ENCODE results near the gene CHST13. TPM values are rescaled to one million over a fixed set of nuclear protein-coding genes. Genes with fewer than 3 reads are reported as not detected.

CHST13 gene
- total RNA-seq, 1 experiment from 2014 or later = not detected

DNA sequence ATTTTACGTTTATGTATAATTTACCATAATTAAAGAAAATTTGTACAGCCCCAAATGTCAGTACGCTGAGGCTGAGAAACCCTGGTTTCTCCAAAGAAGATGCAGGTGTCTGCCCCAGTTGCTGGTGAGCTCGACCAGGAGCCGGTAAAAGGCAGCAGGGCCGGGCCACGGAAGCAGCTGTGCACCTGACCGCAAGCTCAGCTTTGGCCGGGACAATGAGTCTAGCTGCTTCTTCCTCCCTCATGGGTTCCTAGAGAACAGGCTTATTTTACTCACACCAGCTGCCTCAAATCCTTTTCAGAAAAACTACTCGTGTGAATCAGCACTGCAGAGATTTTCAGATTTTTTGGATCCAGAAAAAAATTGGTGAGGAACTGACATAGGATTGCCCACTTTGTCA is 30.2 kb upstream of the CHST13 start:
- ChIA-PET POLR2A (no interaction called here), CTCF (interaction anchor here (0.8 kb wide), 1 partner anchor 104 kb away, joined by 3 read pairs; no protein-coding TSS in a partner anchor)
- Mint-ChIP-seq H3K27ac (ENCODE audit: low read depth, unreplicated experiment) (no peak overlapping the region), H3K9me3 (ENCODE audit: unreplicated experiment) (no peaks in the 10 kb centered on the region), H3K36me3 (ENCODE audit: insufficient read depth, unreplicated experiment) (no peaks in the 10 kb centered on the region), H3K4me1 (ENCODE audit: insufficient read depth, unreplicated experiment) (no peaks in the 10 kb centered on the region), H3K27me3 (ENCODE audit: insufficient read depth, unreplicated experiment) (no peaks in the 10 kb centered on the region), H3K4me3 (ENCODE audit: unreplicated experiment) (no peak overlapping the region)
- BruUV-seq (replicated peaks) = no TSS peak
- intact Hi-C loops (cut with micrococcal nuclease) = no loop called here
- no peak for DNase-seq (ENCODE audit: unreplicated experiment)
- TF ChIP-seq, protein P1, sequence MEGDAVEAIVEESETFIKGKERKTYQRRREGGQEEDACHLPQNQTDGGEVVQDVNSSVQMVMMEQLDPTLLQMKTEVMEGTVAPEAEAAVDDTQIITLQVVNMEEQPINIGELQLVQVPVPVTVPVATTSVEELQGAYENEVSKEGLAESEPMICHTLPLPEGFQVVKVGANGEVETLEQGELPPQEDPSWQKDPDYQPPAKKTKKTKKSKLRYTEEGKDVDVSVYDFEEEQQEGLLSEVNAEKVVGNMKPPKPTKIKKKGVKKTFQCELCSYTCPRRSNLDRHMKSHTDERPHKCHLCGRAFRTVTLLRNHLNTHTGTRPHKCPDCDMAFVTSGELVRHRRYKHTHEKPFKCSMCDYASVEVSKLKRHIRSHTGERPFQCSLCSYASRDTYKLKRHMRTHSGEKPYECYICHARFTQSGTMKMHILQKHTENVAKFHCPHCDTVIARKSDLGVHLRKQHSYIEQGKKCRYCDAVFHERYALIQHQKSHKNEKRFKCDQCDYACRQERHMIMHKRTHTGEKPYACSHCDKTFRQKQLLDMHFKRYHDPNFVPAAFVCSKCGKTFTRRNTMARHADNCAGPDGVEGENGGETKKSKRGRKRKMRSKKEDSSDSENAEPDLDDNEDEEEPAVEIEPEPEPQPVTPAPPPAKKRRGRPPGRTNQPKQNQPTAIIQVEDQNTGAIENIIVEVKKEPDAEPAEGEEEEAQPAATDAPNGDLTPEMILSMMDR (IDR thresholded peaks at IDR 0.05; ENCODE audit: unreplicated experiment) = no peak

DNA sequence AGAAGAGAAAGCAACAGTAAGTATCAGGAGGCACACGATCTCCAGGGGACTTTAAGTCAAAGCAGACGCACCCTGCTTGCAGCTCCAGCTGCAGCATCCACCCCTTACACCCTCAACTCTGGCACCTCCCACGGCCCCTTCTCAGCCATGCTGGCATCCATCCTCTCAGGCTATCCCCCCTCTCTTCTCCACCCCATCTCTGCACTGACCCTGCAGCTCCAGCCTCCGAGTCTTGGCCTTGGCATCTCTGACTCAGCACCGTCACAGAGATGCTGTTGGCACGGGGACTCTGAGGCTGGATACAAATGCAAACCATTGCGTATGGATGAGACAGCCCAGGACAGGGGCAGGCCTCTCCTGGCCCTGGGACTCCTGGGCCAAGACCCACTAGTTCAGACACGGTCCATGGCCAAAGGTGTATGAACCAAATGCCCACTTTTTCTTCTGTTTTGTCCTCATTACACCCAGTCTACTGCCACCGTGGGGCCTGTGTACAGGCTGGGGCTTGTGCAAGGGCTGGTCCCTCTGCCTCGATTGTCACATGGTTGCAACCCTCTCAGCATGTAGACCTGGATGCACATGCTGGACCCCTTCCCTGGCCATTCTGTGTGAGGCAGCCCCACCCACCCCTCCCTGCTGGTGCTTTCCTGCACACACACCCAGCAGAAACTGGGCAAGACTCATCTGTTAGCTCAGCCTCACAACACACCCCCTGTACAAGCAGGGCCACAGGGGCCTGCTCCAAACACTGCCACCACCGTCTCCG is 29.6 kb upstream of the CHST13 start:
- H3K36me3 Mint-ChIP-seq (ENCODE audit: insufficient read depth, unreplicated experiment) = no peaks in the 10 kb centered on the region
- no peaks in the 10 kb centered on the region for H3K4me1 Mint-ChIP-seq (ENCODE audit: insufficient read depth, unreplicated experiment)
- no peak overlapping the region for H3K27ac Mint-ChIP-seq (ENCODE audit: low read depth, unreplicated experiment)
- TF ChIP-seq, protein P1 (IDR thresholded peaks at IDR 0.05; ENCODE audit: unreplicated experiment) = no peak
- intact Hi-C loops (cut with micrococcal nuclease) = no loop called here
- DNase-seq (ENCODE audit: unreplicated experiment) = no peak
- CTCF ChIA-PET = interaction anchor here (0.8 kb wide), 1 partner anchor 105 kb away, joined by 3 read pairs; no protein-coding TSS in a partner anchor
- no peaks in the 10 kb centered on the region for H3K27me3 Mint-ChIP-seq (ENCODE audit: insufficient read depth, unreplicated experiment)
- POLR2A ChIA-PET = no interaction called here
- no peaks in the 10 kb centered on the region for H3K9me3 Mint-ChIP-seq (ENCODE audit: unreplicated experiment)
- H3K4me3 Mint-ChIP-seq (ENCODE audit: unreplicated experiment) = no peak overlapping the region
- no TSS peak for BruUV-seq (replicated peaks)

DNA sequence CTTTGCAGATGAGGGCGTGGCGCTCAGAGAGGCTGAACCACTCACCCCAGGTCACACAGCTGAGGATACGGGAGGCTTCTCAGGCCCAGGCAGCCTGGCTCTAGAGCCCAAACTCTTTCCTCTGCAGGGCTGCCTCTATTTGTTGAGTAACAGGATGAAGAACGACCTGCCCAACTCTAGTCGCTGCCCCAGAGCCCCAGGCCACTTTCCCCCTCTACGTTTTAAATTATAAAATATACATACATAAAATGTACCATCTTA is 29.1 kb upstream of the CHST13 start:
- intact Hi-C loops (cut with micrococcal nuclease) = no loop called here
- no TSS peak for BruUV-seq (replicated peaks)
- Mint-ChIP-seq H3K27me3 (ENCODE audit: insufficient read depth, unreplicated experiment) (no peaks in the 10 kb centered on the region), H3K4me1 (ENCODE audit: insufficient read depth, unreplicated experiment) (no peaks in the 10 kb centered on the region), H3K9me3 (ENCODE audit: unreplicated experiment) (no peaks in the 10 kb centered on the region), H3K36me3 (ENCODE audit: insufficient read depth, unreplicated experiment) (no peaks in the 10 kb centered on the region), H3K27ac (ENCODE audit: low read depth, unreplicated experiment) (no peak overlapping the region), H3K4me3 (ENCODE audit: unreplicated experiment) (no peak overlapping the region)
- DNase-seq (ENCODE audit: unreplicated experiment) = no peak
- TF ChIP-seq, protein P1 (IDR thresholded peaks at IDR 0.05; ENCODE audit: unreplicated experiment) = no peak
- POLR2A ChIA-PET = no interaction called here
- CTCF ChIA-PET = no interaction called here

DNA sequence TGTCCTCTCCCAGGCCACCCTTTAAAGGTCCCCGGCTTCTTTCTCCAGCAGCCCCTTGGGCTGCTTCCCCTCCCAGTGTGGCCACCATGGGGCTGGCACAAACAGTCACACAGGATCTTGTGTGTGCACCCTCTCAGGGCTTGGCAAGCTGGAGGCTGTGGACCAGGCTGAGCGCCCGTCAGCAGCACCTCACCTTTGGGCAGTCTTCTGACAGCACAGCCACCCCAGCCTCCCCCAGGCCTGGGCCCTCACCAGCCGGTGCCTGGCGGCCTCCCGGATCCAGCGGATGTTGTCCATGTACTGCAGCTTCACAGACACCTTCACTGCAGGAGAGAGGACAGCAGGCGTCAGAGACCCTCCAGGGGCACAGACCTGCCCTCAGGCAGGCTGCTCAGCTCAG is 28.2 kb upstream of the CHST13 start:
- no peaks in the 10 kb centered on the region for H3K9me3 Mint-ChIP-seq (ENCODE audit: unreplicated experiment)

More for the DNA sequence above, 28.2 kb upstream of the CHST13 start:
- intact Hi-C loops (cut with micrococcal nuclease) = no loop called here
- BruUV-seq (replicated peaks) = no TSS peak
- H3K27ac Mint-ChIP-seq (ENCODE audit: low read depth, unreplicated experiment) = peak overlapping the region; percentile 49
- no peak for DNase-seq (ENCODE audit: unreplicated experiment)
- no peak overlapping the region for H3K4me3 Mint-ChIP-seq (ENCODE audit: unreplicated experiment)
- H3K27me3 Mint-ChIP-seq (ENCODE audit: insufficient read depth, unreplicated experiment) = no peaks in the 10 kb centered on the region
- POLR2A ChIA-PET = interaction anchor here (1.4 kb wide), 1 partner anchor 9 kb away, joined by 5 read pairs; no protein-coding TSS in a partner anchor
- TF ChIP-seq, protein P1 (IDR thresholded peaks at IDR 0.05; ENCODE audit: unreplicated experiment) = no peak
- H3K4me1 Mint-ChIP-seq (ENCODE audit: insufficient read depth, unreplicated experiment) = no peaks in the 10 kb centered on the region
- no peaks in the 10 kb centered on the region for H3K36me3 Mint-ChIP-seq (ENCODE audit: insufficient read depth, unreplicated experiment)
- CTCF ChIA-PET = no interaction called here

Data from MCF 10A (cell line).